PFSK-1 (cell line): Measurements from ENCODE around the gene ACO1.

Source experiments
- FOXP2 ChIP-seq: optimal IDR thresholded peaks from 2 replicates; pipeline ENCODE3; 2011; ENCODE audit warnings: borderline replicate concordance, control low read depth, inconsistent platforms; ENCODE audit not compliant: insufficient read depth; ENCODE audit errors: extremely low read length, extremely low read depth
- POLR2AphosphoS5 ChIP-seq: IDR thresholded peaks from 2 replicates; pipeline ENCODE4 v1.6.1; 2012; ENCODE audit warnings: low read depth, mild to moderate bottlenecking, control low read depth, low read length, moderate library complexity
- REST ChIP-seq, 2 experiments: IDR thresholded peaks; 2 replicates each; pipeline versions ENCODE4 v1.6.1 to v1.8.0; 2011 to 2012; ENCODE audit warnings: low read depth in 2 of 2, low read length in 2 of 2, control low read depth in 1 of 2, inconsistent platforms in 1 of 2, mild to moderate bottlenecking in 1 of 2, moderate library complexity in 1 of 2; ENCODE audit not compliant: insufficient read depth in 1 of 2
- SIN3A ChIP-seq: IDR thresholded peaks from 2 replicates; pipeline ENCODE4 v1.6.1; 2012; ENCODE audit warnings: mild to moderate bottlenecking, low read length, moderate library complexity, borderline replicate concordance; ENCODE audit not compliant: insufficient read depth
- TAF1 ChIP-seq: IDR thresholded peaks from 2 replicates; pipeline ENCODE4 v1.6.1; 2012; ENCODE audit warnings: low read length, control low read depth, borderline replicate concordance; ENCODE audit not compliant: insufficient read depth

ACO1 gene

GRCh38 chr9:32382565-32383320 is 1.7 kb upstream of the ACO1 start:
- no peak for TF ChIP-seq REST (IDR thresholded peaks at IDR 0.05; ENCODE audit: insufficient read depth in 1 of 2, low read depth in 2 of 2, low read length in 2 of 2)
- TF ChIP-seq SIN3A: no peak
- TF ChIP-seq POLR2AphosphoS5: no peak
- no peak for TF ChIP-seq TAF1
- TF ChIP-seq FOXP2: no peak

- TF ChIP-seq TAF1 (no peak), SIN3A (no peak), FOXP2 (no peak), REST (IDR thresholded peaks at IDR 0.05; ENCODE audit: insufficient read depth in 1 of 2, low read depth in 2 of 2, low read length in 2 of 2) (no peak), POLR2AphosphoS5 (no peak)
Measured at GRCh38 chr9:32384002-32384363, 460 bp upstream of the ACO1 start.

- no peak for TF ChIP-seq TAF1
- TF ChIP-seq SIN3A: no peak
- TF ChIP-seq FOXP2: no peak
- TF ChIP-seq REST (IDR thresholded peaks at IDR 0.05; ENCODE audit: insufficient read depth in 1 of 2, low read depth in 2 of 2, low read length in 2 of 2): no peak
- no peak for TF ChIP-seq POLR2AphosphoS5
Measured at GRCh38 chr9:32385152-32385884, 875 bp downstream of the ACO1 start.

- TF ChIP-seq SIN3A: no peak
- TF ChIP-seq TAF1: no peak
- no peak for TF ChIP-seq POLR2AphosphoS5
- TF ChIP-seq FOXP2: no peak
- no peak for TF ChIP-seq REST (IDR thresholded peaks at IDR 0.05; ENCODE audit: insufficient read depth in 1 of 2, low read depth in 2 of 2, low read length in 2 of 2)
Measured at GRCh38 chr9:32385885-32386283, 1.4 kb downstream of the ACO1 start.
